CD14-positive monocyte (primary cell): Measurements from ENCODE around the gene ZSCAN20. TPM values are rescaled to one million over a fixed set of nuclear protein-coding genes. Genes with fewer than 3 reads are reported as not detected.

Source experiments
- DNase-seq, 3 donors: peaks; one replicate each; pipeline ENCODE4 v3.0.0-alpha.2; 2011 to 2022
- H2AFZ ChIP-seq: 2 replicates; pipeline ENCODE4 v1.6.0; 2012; ENCODE audit warnings: mild to moderate bottlenecking, low read depth, low read length, inconsistent platforms; ENCODE audit not compliant: insufficient read depth, poor library complexity, severe bottlenecking
- H3K27ac ChIP-seq, 2 donors: 1 replicate in 1 of 2; 2 replicates in 1 of 2; pipeline ENCODE4 v1.5.1; 2012 to 2013; ENCODE audit warnings: low read length in 2 of 2, control low read depth in 1 of 2, inconsistent platforms in 1 of 2, low read depth in 1 of 2, mild to moderate bottlenecking in 1 of 2
- H3K27me3 ChIP-seq, 2 donors: one replicate each; pipeline versions ENCODE4 v1.6.0 to v1.6.1; 2011 to 2013; ENCODE audit warnings: low read length in 2 of 2; ENCODE audit not compliant: control insufficient read depth in 2 of 2, insufficient read depth in 2 of 2
- H3K36me3 ChIP-seq, 2 donors: replicated peaks in 1 of 2; 1 replicate in 1 of 2; 2 replicates in 1 of 2; pipeline versions ENCODE4 v1.5.1 to v1.6.1; 2012 to 2013; ENCODE audit warnings: low read length in 2 of 2, control low read depth in 1 of 2, inconsistent platforms in 1 of 2, mild to moderate bottlenecking in 1 of 2; ENCODE audit not compliant: insufficient read depth in 2 of 2, control insufficient read depth in 1 of 2
- H3K4me1 ChIP-seq, 2 donors: 1 replicate in 1 of 2; 2 replicates in 1 of 2; pipeline versions ENCODE4 v1.5.1 to v1.6.1; 2012 to 2013; ENCODE audit warnings: low read length in 2 of 2, control low read depth in 1 of 2, inconsistent platforms in 1 of 2, mild to moderate bottlenecking in 1 of 2, moderate library complexity in 1 of 2; ENCODE audit not compliant: insufficient read depth in 2 of 2, control insufficient read depth in 1 of 2
- H3K4me2 ChIP-seq: replicated peaks from 2 replicates; pipeline ENCODE3; 2012; ENCODE audit warnings: low read length, moderate library complexity, mild to moderate bottlenecking; ENCODE audit not compliant: poor library complexity, severe bottlenecking; ENCODE audit errors: extremely low read depth
- H3K4me3 ChIP-seq, 3 experiments: fragments of 200-600 bp in 1 of 3; sonication (generic) in 1 of 3; replicated peaks in 1 of 3; 1 replicate in 2 of 3; 2 replicates in 1 of 3; pipeline ENCODE4 v1.5.1; 2011 to 2013; ENCODE audit warnings: low read length in 3 of 3, mild to moderate bottlenecking in 3 of 3, control low read depth in 2 of 3, low read depth in 2 of 3, inconsistent platforms in 1 of 3, moderate library complexity in 1 of 3
- H3K79me2 ChIP-seq: 2 replicates; pipeline ENCODE4 v1.6.0; 2012; ENCODE audit warnings: mild to moderate bottlenecking, control low read depth, inconsistent platforms, low read length, moderate library complexity; ENCODE audit not compliant: insufficient read depth
- H3K9ac ChIP-seq: 2 replicates; pipeline ENCODE4 v1.6.0; 2017; ENCODE audit warnings: low read length, mild to moderate bottlenecking; ENCODE audit not compliant: insufficient read depth, poor library complexity, severe bottlenecking
- H3K9me3 ChIP-seq, 2 donors: replicated peaks in 1 of 2; 1 replicate in 1 of 2; 2 replicates in 1 of 2; pipeline versions ENCODE4 v1.5.1 to v1.6.1; 2012 to 2013; ENCODE audit warnings: low read length in 2 of 2, control low read depth in 1 of 2; ENCODE audit not compliant: control insufficient read depth in 1 of 2, insufficient read depth in 1 of 2
- H4K20me1 ChIP-seq: 2 replicates; pipeline ENCODE4 v1.6.0; 2012; ENCODE audit warnings: mild to moderate bottlenecking, low read length, control low read depth, moderate library complexity; ENCODE audit not compliant: insufficient read depth
- H3K27ac Mint-ChIP-seq, 7 donors: one replicate each; pipeline ENCODE4 v1.8.0; 2020; ENCODE audit warnings: mild to moderate bottlenecking in 7 of 7, mixed read lengths in 7 of 7, moderate library complexity in 6 of 7, inconsistent platforms in 2 of 7
- H3K27me3 Mint-ChIP-seq, 3 donors: one replicate each; pipeline ENCODE4 v1.8.0; 2021 to 2022; ENCODE audit warnings: low read depth in 3 of 3, mild to moderate bottlenecking in 3 of 3, mixed read lengths in 3 of 3, moderate library complexity in 3 of 3, inconsistent platforms in 1 of 3
- H3K36me3 Mint-ChIP-seq, 2 donors: one replicate each; pipeline ENCODE4 v1.8.0; 2020; ENCODE audit warnings: mixed read lengths in 2 of 2, inconsistent platforms in 1 of 2, mild to moderate bottlenecking in 1 of 2
- H3K4me1 Mint-ChIP-seq: one replicate; pipeline ENCODE4 v1.8.0; 2020; ENCODE audit warnings: mild to moderate bottlenecking, mixed read lengths
- H3K4me3 Mint-ChIP-seq, 2 donors: one replicate each; pipeline ENCODE4 v1.8.0; 2020; ENCODE audit warnings: mild to moderate bottlenecking in 2 of 2, mixed read lengths in 2 of 2, moderate library complexity in 1 of 2
- H3K9me3 Mint-ChIP-seq, 7 donors: one replicate each; pipeline ENCODE4 v1.8.0; 2020 to 2022; ENCODE audit warnings: mixed read lengths in 7 of 7, mild to moderate bottlenecking in 6 of 7, moderate library complexity in 6 of 7, inconsistent platforms in 2 of 7
- WGBS: methylation state at CpG from one replicate; pipeline ENCODE4 v1.1.5; 2013; ENCODE audit warnings: missing lambda C conversion rate; ENCODE audit not compliant: insufficient coverage; 5-methylcytosine and 5-hydroxymethylcytosine counted together
- intact Hi-C, 2 donors: fragments of 100-400 bp; cut with micrococcal nuclease; formaldehyde crosslinking; loops; one replicate each; pipeline versions ENCODE4 v1.15.0 to v1.15.1; 2023
- polyA plus RNA-seq, 3 donors: library from polyadenylated mRNA; depleted of rRNA in 1 of 3; unstranded in 2 of 3; stranded (reverse) in 1 of 3; fragments of 300-500 nt in 2 of 3; fragments of >200 nt in 1 of 3; fragmentation: Illumina TruSeq in 2 of 3; gene quantifications; 1 replicate in 2 of 3; 2 replicates in 1 of 3; pipeline ENCODE4 v1.2.3, GENCODE V29; 2012 to 2021
- TF ChIP-seq, protein P1 (sequence below): fragments of 200-600 bp; IDR thresholded peaks from one replicate; pipeline ENCODE4 v1.8.0; 2022; ENCODE audit warnings: antibody characterized with exemption, mild to moderate bottlenecking

Gene ZSCAN20
- polyA plus RNA-seq, 3 donors = 0.29 to 0.51 (median 0.29) TPM

DNA sequence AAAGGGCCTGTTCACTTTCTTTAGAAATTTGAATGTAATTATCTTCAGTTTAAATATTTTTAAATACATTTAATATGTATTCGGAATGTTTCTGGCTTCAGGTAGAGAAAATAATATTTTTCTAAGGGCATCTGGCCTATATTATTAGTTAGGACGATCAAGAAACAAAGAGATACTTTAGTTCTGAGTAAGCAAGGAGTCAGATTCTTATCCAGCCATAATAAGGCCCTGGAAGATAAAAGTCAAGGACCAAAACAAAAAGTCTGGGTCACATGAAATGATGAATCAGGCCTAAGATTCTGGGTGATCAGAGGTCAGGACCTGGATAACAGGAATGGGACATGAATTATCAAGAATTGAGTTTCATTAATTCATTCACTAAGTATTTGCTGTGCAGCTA is 47.8 kb upstream of the ZSCAN20 start:
- Mint-ChIP-seq H3K4me3 (no peak overlapping the region), H3K27me3 (no peaks in the 10 kb centered on the region), H3K36me3 (peaks cover 4 to 6% of the 10 kb centered on the region in 2 donors), H3K4me1 (peaks cover 20% of the 10 kb centered on the region), H3K27ac (no peak overlapping the region), H3K9me3 (peaks cover 0 to 2% (median 1%) of the 10 kb centered on the region in 7 donors)
- Histone ChIP-seq H2AFZ (no peak overlapping the region), H3K4me2 (no peak overlapping the region), H3K79me2 (no peaks in the 10 kb centered on the region), H3K4me3 (no peak overlapping the region), H3K36me3 (no peaks in the 10 kb centered on the region), H3K4me1 (peaks cover 21% of the 10 kb centered on the region in 2 donors), H3K9ac (no peak overlapping the region), H4K20me1 (no peaks in the 10 kb centered on the region), H3K9me3 (no peaks in the 10 kb centered on the region), H3K27ac (no peak overlapping the region), H3K27me3 (peaks cover 6 to 13% of the 10 kb centered on the region in 2 donors)
- TF ChIP-seq, protein P1, sequence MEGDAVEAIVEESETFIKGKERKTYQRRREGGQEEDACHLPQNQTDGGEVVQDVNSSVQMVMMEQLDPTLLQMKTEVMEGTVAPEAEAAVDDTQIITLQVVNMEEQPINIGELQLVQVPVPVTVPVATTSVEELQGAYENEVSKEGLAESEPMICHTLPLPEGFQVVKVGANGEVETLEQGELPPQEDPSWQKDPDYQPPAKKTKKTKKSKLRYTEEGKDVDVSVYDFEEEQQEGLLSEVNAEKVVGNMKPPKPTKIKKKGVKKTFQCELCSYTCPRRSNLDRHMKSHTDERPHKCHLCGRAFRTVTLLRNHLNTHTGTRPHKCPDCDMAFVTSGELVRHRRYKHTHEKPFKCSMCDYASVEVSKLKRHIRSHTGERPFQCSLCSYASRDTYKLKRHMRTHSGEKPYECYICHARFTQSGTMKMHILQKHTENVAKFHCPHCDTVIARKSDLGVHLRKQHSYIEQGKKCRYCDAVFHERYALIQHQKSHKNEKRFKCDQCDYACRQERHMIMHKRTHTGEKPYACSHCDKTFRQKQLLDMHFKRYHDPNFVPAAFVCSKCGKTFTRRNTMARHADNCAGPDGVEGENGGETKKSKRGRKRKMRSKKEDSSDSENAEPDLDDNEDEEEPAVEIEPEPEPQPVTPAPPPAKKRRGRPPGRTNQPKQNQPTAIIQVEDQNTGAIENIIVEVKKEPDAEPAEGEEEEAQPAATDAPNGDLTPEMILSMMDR = no peak
- intact Hi-C loops = no loop called here
- no peak for DNase-seq
- no CpG with 5 or more reads among the region's 2 CpGs for WGBS

DNA sequence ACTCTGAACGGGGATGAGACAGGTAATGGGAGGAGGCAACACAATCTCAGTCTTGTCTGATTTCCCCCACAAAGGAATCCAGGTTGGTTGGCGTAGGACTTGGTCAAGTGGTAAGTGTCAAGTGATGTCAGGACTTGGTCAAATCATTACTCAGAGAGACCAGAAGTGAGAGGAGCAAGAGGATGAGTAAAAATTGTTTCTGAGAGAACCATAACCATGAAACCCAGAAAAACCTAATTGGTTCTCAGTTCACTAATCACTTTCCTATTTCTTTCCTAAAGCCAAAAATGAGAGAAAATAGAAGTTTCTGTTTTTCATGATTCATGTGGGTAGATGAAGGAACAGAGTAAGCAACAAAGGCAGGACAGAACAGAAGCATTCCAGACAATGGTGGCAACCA is 46.5 kb upstream of the ZSCAN20 start:
- Histone ChIP-seq H3K9ac (no peak overlapping the region), H3K4me2 (no peak overlapping the region), H3K36me3 (no peaks in the 10 kb centered on the region), H3K27ac (no peak overlapping the region), H3K4me3 (no peak overlapping the region), H3K4me1 (peaks cover 22 to 25% of the 10 kb centered on the region in 2 donors), H2AFZ (no peak overlapping the region), H3K9me3 (no peaks in the 10 kb centered on the region), H4K20me1 (no peaks in the 10 kb centered on the region), H3K27me3 (peaks cover 10 to 19% of the 10 kb centered on the region in 2 donors), H3K79me2 (no peaks in the 10 kb centered on the region)
- Mint-ChIP-seq H3K4me1 (peaks cover 16% of the 10 kb centered on the region), H3K36me3 (peaks cover 6% of the 10 kb centered on the region in 2 donors), H3K9me3 (no peaks in the 10 kb centered on the region), H3K27me3 (no peaks in the 10 kb centered on the region), H3K4me3 (no peak overlapping the region), H3K27ac (no peak overlapping the region)
- intact Hi-C loops = no loop called here
- WGBS = no CpG with 5 or more reads among the region's 2 CpGs
- DNase-seq = no peak
- TF ChIP-seq, protein P1 = no peak
